NCI-H2081 treated with DMSO at 0.1 percent for 48 hours (cell line): Measurements from ENCODE around the gene CALN1.
"Not testable (repeated sequence)": the region's sequence is repeated elsewhere in the genome, so short reads cannot be mapped to it uniquely, and the experiment has no call there.

ENCODE experiments used
- DNase-seq: peaks from one replicate; lab custom pipeline; 2025; lab: John Stamatoyannopoulos, UW

CALN1 gene

GRCh38 chr7:72097226-72097625 is 314.9 kb downstream of the CALN1 start:
- no peak for DNase-seq

GRCh38 chr7:72092769-72093168 is 319.4 kb downstream of the CALN1 start:
- no peak for DNase-seq

- DNase-seq = no peak
Measured at GRCh38 chr7:72087926-72088325, 324.2 kb downstream of the CALN1 start.

GRCh38 chr7:72080865-72081510 is 331.1 kb downstream of the CALN1 start:
- no peak for DNase-seq

GRCh38 chr7:72080341-72080766 is 331.8 kb downstream of the CALN1 start:
- DNase-seq = no peak

- no peak for DNase-seq
Measured at GRCh38 chr7:72078856-72079255, 333.3 kb downstream of the CALN1 start.

GRCh38 chr7:72078301-72078700 is 333.8 kb downstream of the CALN1 start:
- DNase-seq = no peak

GRCh38 chr7:72077786-72078185 is 334.4 kb downstream of the CALN1 start:
- no peak for DNase-seq

- no peak for DNase-seq
Measured at GRCh38 chr7:72072901-72073300, 339.2 kb downstream of the CALN1 start.

GRCh38 chr7:72069263-72069662 is 342.9 kb downstream of the CALN1 start:
- DNase-seq = no peak

- not testable (repeated sequence) for DNase-seq
Measured at GRCh38 chr7:72065764-72066163, 346.4 kb downstream of the CALN1 start.

GRCh38 chr7:72064916-72065315 is 347.2 kb downstream of the CALN1 start:
- DNase-seq = no peak

- DNase-seq = no peak
Measured at GRCh38 chr7:72063330-72063729, 348.8 kb downstream of the CALN1 start.

GRCh38 chr7:72062666-72063065 is 349.5 kb downstream of the CALN1 start:
- no peak for DNase-seq

- DNase-seq = no peak
Measured at GRCh38 chr7:72059925-72060324, 352.2 kb downstream of the CALN1 start.

GRCh38 chr7:72058579-72058978 is 353.6 kb downstream of the CALN1 start:
- no peak for DNase-seq

- DNase-seq = no peak
Measured at GRCh38 chr7:72057796-72058195, 354.3 kb downstream of the CALN1 start.

GRCh38 chr7:72057231-72057630 is 354.9 kb downstream of the CALN1 start:
- DNase-seq = no peak

- DNase-seq = no peak
Measured at GRCh38 chr7:72055426-72055825, 356.7 kb downstream of the CALN1 start.

- DNase-seq = no peak
Measured at GRCh38 chr7:72053292-72053691, 358.8 kb downstream of the CALN1 start.

GRCh38 chr7:72048420-72048819 is 363.7 kb downstream of the CALN1 start:
- no peak for DNase-seq

GRCh38 chr7:72042855-72043254 is 369.3 kb downstream of the CALN1 start:
- DNase-seq = no peak

- DNase-seq = no peak
Measured at GRCh38 chr7:72040641-72041040, 371.5 kb downstream of the CALN1 start.

- DNase-seq = no peak
Measured at GRCh38 chr7:72039460-72039859, 372.7 kb downstream of the CALN1 start.
